K562 treated with DMSO at 1 percent for 24 hours (cell line): ENCODE measurements around the gene ZNF615. TPM values are rescaled to one million over a fixed set of nuclear protein-coding genes. Genes with fewer than 3 reads are reported as not detected.

Experiments
- total RNA-seq: library from RNA; unstranded; fragments of 300-600 nt; gene quantifications from 2 replicates; pipeline ENCODE4 v1.2.3, GENCODE V29; 2022; ENCODE audit warnings: low read depth; ENCODE audit not compliant: insufficient read depth

ZNF615 gene
- total RNA-seq = 2.5 and 3.9 TPM in 2 replicates

GRCh38 chr19:52007806-52008557 is at the start of gene ZNF615:
TSS of gene ZNF615 (minus strand) at chr19:52008211. CDS start at chr19:52003711, 4,500 bp downstream.

DNA sequence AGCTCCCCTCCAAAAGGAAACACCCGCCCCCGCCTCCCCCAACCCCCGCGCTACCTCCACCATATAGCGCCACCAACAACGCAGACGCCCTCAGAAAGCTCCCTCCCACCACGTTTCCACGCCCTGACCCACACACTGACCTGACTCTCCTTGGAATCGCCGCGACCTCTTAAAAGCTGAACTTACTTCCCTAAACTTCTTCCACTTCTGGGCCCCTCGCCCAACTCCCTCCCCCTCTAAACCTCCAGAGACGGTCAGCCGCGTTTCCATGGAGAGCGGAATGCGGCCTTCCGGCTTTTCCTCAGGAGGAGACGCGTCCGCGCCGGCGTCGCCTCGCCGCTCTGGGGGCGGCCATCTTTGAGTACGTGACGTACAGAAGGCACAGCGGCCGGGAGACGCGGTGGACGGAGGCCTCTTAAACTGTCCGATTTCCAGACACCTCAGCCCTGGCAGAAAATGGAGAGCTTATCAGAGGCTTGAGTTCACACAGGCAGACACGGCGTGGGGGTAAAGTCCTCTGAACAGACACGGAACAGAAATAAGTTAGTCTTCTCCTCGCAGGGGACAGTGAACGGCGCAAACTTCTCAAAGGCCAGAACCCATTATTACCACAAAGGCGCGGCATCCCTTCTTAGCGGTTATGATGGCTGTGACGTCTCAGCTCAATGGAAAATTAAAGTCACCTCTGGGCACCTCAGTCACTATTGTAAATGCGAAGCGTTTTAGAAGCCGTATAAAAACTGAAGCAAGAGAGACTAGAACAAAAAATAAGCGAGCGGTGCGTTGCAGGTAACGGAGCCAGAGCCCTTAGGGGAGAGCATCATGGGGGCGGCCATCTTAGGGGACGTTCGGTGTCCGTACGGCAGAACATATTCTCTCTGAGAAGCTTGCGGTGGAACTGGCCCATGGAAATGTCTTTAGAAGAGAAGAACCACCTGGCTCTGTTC is 40.8 kb upstream of the ZNF615 start, which contains the start of gene ZNF432:
Gene ZNF432 (minus strand): TSS at position 284 of the 947 bp plus-strand sequence. CDS start 1,970 bp downstream, outside the sequence.

GRCh38 chr19:52028027-52028779 is 20.2 kb upstream of the ZNF615 start, which contains the start of gene ZNF614:
TSS of gene ZNF614 (minus strand) at chr19:52028379. CDS start at chr19:52025745, 2,634 bp downstream.

GRCh38 chr19:51986309-51987291 is 21.4 kb downstream of the ZNF615 start, which contains the start of gene ZNF350:
TSS of gene ZNF350 (minus strand) at chr19:51986840. CDS start at chr19:51974360, 12,480 bp downstream.

Other genes with a start within 250 kb of the ZNF615 start
- gene FPR2, start 247.0 kb downstream of the ZNF615 start, total RNA-seq = 1.2 TPM in 1 of 2 replicates, not detected in the other
- gene FPR3, start 213.1 kb downstream of the ZNF615 start, total RNA-seq = 0.31 and 0.46 TPM in 2 replicates
- 3.2 and 5.3 TPM in 2 replicates for gene ZNF577, start 120.3 kb downstream of the ZNF615 start, total RNA-seq
- gene ZNF649, start 103.2 kb downstream of the ZNF615 start, total RNA-seq = 2.2 TPM in 2 replicates
- 1.4 and 3.1 TPM in 2 replicates for gene ZNF613, start 80.7 kb downstream of the ZNF615 start, total RNA-seq
- gene ZNF350, start 21.4 kb downstream of the ZNF615 start, total RNA-seq = 1.5 and 3.0 TPM in 2 replicates
- 2.6 and 3.5 TPM in 2 replicates for gene ZNF614, start 20.2 kb upstream of the ZNF615 start, total RNA-seq
- gene ZNF432, start 40.6 kb upstream of the ZNF615 start, total RNA-seq = 1.7 and 2.7 TPM in 2 replicates
- 3.5 and 4.8 TPM in 2 replicates for gene ZNF841, start 87.6 kb upstream of the ZNF615 start, total RNA-seq
- 5.3 and 5.9 TPM in 2 replicates for gene ZNF616, start 131.7 kb upstream of the ZNF615 start, total RNA-seq
- gene ZNF836, start 163.4 kb upstream of the ZNF615 start, total RNA-seq = 0.54 and 0.94 TPM in 2 replicates
- gene PPP2R1A, start 181.8 kb upstream of the ZNF615 start, total RNA-seq = 143 and 145 TPM in 2 replicates